Vagina (tissue), 2 donors: Measurements from ENCODE around the gene SRSF11. TPM values are rescaled to one million over a fixed set of nuclear protein-coding genes. Genes with fewer than 3 reads are reported as not detected.

ENCODE experiments used
- DNase-seq, 2 donors: peaks; one replicate each; pipeline ENCODE4 v3.0.0-alpha.2; 2017; ENCODE audit errors: extremely low spot score in 2 of 2
- H3K27ac ChIP-seq: fragments of 200-600 bp; sonication (generic); one replicate; pipeline ENCODE4 v1.5.1; 2019
- H3K27me3 ChIP-seq: fragments of 200-600 bp; sonication (generic); one replicate; pipeline ENCODE4 v1.5.1; 2019
- H3K36me3 ChIP-seq, 2 donors: fragments of 200-600 bp; sonication (generic); one replicate each; pipeline ENCODE4 v1.5.1; 2017 to 2019
- H3K4me1 ChIP-seq: fragments of 200-600 bp; sonication (generic); one replicate; pipeline ENCODE4 v1.5.1; 2019
- H3K4me3 ChIP-seq, 2 donors: fragments of 200-600 bp; sonication (generic); 1 replicate in 1 of 2; 2 replicates in 1 of 2; pipeline ENCODE4 v1.5.1; 2016 to 2019
- H3K9me3 ChIP-seq: fragments of 200-600 bp; sonication (generic); one replicate; pipeline ENCODE4 v1.5.1; 2019
- POLR2A ChIP-seq, 2 donors: fragments of 450-650 bp; IDR thresholded peaks; one replicate each; pipeline ENCODE4 v1.6.1; 2017; ENCODE audit warnings: antibody characterized with exemption in 2 of 2, mild to moderate bottlenecking in 2 of 2, moderate library complexity in 2 of 2
- POLR2AphosphoS5 ChIP-seq, 2 donors: sonication (generic); formaldehyde crosslinking; IDR thresholded peaks; one replicate each; pipeline ENCODE4 v1.9.0; 2017; ENCODE audit warnings: antibody characterized with exemption in 2 of 2, mild to moderate bottlenecking in 2 of 2, low read depth in 1 of 2; ENCODE audit not compliant: insufficient read depth in 1 of 2
- intact Hi-C: fragments of 100-400 bp; cut with DNase I; formaldehyde crosslinking; loops from one replicate; pipeline ENCODE4 v1.15.1; 2023
- total RNA-seq: library from RNA; depleted of rRNA; stranded (reverse); fragments of >200 nt; gene quantifications from one replicate; pipeline ENCODE4 v1.2.3, GENCODE V29; 2016
- TF ChIP-seq, protein P1 (sequence below), 3 experiments: fragments of 450-650 bp in 2 of 3; fragments of 200-600 bp in 1 of 3; sonication (generic) in 1 of 3; IDR thresholded peaks; one replicate each; pipeline ENCODE4 v1.5.1; 2017 to 2019; ENCODE audit warnings: antibody characterized with exemption in 3 of 3, mild to moderate bottlenecking in 2 of 3, moderate library complexity in 2 of 3

SRSF11 gene
- total RNA-seq, 1 donor from 2014 or later, result 186 TPM

GRCh38 chr1:70284366-70284765, 63.2 kb downstream of the SRSF11 start:
- no peaks in the 10 kb centered on the region for H3K27me3 ChIP-seq
- no peaks in the 10 kb centered on the region for H3K9me3 ChIP-seq
- intact Hi-C loops, result no loop called here
- DNase-seq, result no peak
- H3K4me1 ChIP-seq, result peaks cover 7% of the 10 kb centered on the region
- H3K36me3 ChIP-seq, result no peaks in the 10 kb centered on the region
- no peak overlapping the region for H3K4me3 ChIP-seq
- TF ChIP-seq POLR2AphosphoS5 (IDR thresholded peaks at IDR 0.05; ENCODE audit: insufficient read depth in 1 of 2, low read depth in 1 of 2) (no peak), POLR2A (IDR thresholded peaks at IDR 0.05) (no peak)
- TF ChIP-seq, protein P1, sequence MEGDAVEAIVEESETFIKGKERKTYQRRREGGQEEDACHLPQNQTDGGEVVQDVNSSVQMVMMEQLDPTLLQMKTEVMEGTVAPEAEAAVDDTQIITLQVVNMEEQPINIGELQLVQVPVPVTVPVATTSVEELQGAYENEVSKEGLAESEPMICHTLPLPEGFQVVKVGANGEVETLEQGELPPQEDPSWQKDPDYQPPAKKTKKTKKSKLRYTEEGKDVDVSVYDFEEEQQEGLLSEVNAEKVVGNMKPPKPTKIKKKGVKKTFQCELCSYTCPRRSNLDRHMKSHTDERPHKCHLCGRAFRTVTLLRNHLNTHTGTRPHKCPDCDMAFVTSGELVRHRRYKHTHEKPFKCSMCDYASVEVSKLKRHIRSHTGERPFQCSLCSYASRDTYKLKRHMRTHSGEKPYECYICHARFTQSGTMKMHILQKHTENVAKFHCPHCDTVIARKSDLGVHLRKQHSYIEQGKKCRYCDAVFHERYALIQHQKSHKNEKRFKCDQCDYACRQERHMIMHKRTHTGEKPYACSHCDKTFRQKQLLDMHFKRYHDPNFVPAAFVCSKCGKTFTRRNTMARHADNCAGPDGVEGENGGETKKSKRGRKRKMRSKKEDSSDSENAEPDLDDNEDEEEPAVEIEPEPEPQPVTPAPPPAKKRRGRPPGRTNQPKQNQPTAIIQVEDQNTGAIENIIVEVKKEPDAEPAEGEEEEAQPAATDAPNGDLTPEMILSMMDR (IDR thresholded peaks at IDR 0.05), result no peak
- H3K27ac ChIP-seq, result no peak overlapping the region

- peaks cover 0 to 10% of the 10 kb centered on the region in 2 donors for H3K36me3 ChIP-seq
- no peak for DNase-seq
- H3K27me3 ChIP-seq, result no peaks in the 10 kb centered on the region
- H3K27ac ChIP-seq, result no peak overlapping the region
- no peak for TF ChIP-seq POLR2A (IDR thresholded peaks at IDR 0.05)
- TF ChIP-seq, protein P1 (IDR thresholded peaks at IDR 0.05), result no peak
- TF ChIP-seq POLR2AphosphoS5 (IDR thresholded peaks at IDR 0.05; ENCODE audit: insufficient read depth in 1 of 2, low read depth in 1 of 2), result no peak
- intact Hi-C loops, result no loop called here
- H3K4me1 ChIP-seq, result peaks cover 7% of the 10 kb centered on the region
- H3K9me3 ChIP-seq, result no peaks in the 10 kb centered on the region
- H3K4me3 ChIP-seq, result no peak overlapping the region
Observed at GRCh38 chr1:70286453-70286852, 65.3 kb downstream of the SRSF11 start.

DNA sequence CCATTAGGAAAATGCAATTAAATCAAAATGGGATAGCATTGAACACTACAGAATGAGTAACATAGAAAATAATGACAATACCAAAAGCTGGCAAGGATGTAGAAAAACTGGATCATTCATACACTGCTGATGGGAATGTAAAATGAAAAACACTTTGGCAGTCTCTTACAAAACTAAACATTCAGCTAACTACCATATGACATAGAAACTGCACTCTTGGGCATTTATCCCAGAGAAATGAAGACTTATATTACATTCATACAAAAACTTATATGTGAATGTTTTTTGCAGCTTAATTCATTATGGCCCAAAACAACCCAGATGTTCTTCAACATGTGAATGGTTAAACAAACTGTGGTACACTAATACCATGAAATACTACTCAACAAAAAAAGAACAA, 67.0 kb downstream of the SRSF11 start:
- intact Hi-C loops, result no loop called here
- H3K4me1 ChIP-seq, result peaks cover 7% of the 10 kb centered on the region
- no peaks in the 10 kb centered on the region for H3K27me3 ChIP-seq
- H3K4me3 ChIP-seq, result no peak overlapping the region
- no peak for DNase-seq
- H3K9me3 ChIP-seq, result no peaks in the 10 kb centered on the region
- TF ChIP-seq POLR2AphosphoS5 (IDR thresholded peaks at IDR 0.05; ENCODE audit: insufficient read depth in 1 of 2, low read depth in 1 of 2), result no peak
- TF ChIP-seq POLR2A (IDR thresholded peaks at IDR 0.05), result no peak
- TF ChIP-seq, protein P1 (IDR thresholded peaks at IDR 0.05), result no peak
- no peak overlapping the region for H3K27ac ChIP-seq
- H3K36me3 ChIP-seq, result peaks cover 0 to 14% of the 10 kb centered on the region in 2 donors

- TF ChIP-seq POLR2AphosphoS5 (IDR thresholded peaks at IDR 0.05; ENCODE audit: insufficient read depth in 1 of 2, low read depth in 1 of 2) (no peak), POLR2A (IDR thresholded peaks at IDR 0.05) (no peak)
- TF ChIP-seq, protein P1 (IDR thresholded peaks at IDR 0.05), result no peak
- no peak overlapping the region for H3K27ac ChIP-seq
Observed at GRCh38 chr1:70290218-70290617, 69.0 kb downstream of the SRSF11 start.

DNA sequence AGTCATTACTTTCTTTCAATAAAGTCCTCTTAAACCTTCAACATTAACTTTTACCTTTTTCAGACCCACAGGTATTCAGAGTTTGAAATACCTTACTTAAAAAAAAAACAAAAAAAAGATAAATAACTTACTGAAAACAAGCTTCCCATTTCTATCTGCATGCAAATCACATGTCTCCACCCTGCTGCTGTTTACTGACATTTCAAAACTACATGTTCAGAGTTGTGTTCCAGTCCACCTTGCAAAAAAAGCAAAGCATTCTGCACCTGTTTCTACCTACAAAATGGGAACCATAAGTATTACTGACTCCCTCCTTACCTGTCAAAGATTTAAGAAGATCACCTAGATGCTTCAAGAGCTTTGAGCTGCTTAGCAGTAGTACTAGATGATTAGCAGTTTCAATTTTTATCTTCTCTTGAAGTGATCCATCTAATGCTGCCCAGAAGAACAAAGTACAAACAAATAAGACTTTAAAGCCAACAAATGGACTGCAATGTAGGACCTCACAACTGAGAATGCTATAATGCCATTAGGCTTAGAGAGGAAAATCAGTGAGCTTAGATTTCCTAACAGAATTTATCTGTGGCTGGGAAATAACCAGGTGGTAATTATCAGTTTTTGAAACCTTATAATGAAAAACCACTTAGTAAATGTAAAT, 72.1 kb downstream of the SRSF11 start:
- H3K4me3 ChIP-seq, result no peak overlapping the region
- intact Hi-C loops, result no loop called here
- H3K9me3 ChIP-seq, result no peaks in the 10 kb centered on the region
- no peak overlapping the region for H3K27ac ChIP-seq
- H3K4me1 ChIP-seq, result no peaks in the 10 kb centered on the region
- peaks cover 0 to 19% of the 10 kb centered on the region in 2 donors for H3K36me3 ChIP-seq
- TF ChIP-seq, protein P1 (IDR thresholded peaks at IDR 0.05), result no peak
- no peak for TF ChIP-seq POLR2AphosphoS5 (IDR thresholded peaks at IDR 0.05; ENCODE audit: insufficient read depth in 1 of 2, low read depth in 1 of 2)
- no peaks in the 10 kb centered on the region for H3K27me3 ChIP-seq
- no peak for DNase-seq

More at GRCh38 chr1:70290218-70290617, 69.0 kb downstream of the SRSF11 start:
- Histone ChIP-seq H3K36me3 (peaks cover 0 to 17% of the 10 kb centered on the region in 2 donors), H3K27me3 (no peaks in the 10 kb centered on the region), H3K4me3 (no peak overlapping the region), H3K9me3 (no peaks in the 10 kb centered on the region), H3K4me1 (peaks cover 4% of the 10 kb centered on the region)
- intact Hi-C loops, result no loop called here
- no peak for DNase-seq
